ENCODE measurements around the gene RPS6KA2. TPM values are rescaled to one million over a fixed set of nuclear protein-coding genes. Genes with fewer than 3 reads are reported as not detected.

Gene RPS6KA2
- total and polyA plus RNA-seq, 2 experiments from 2014 or later: 45.1 to 49.0 TPM

DNA sequence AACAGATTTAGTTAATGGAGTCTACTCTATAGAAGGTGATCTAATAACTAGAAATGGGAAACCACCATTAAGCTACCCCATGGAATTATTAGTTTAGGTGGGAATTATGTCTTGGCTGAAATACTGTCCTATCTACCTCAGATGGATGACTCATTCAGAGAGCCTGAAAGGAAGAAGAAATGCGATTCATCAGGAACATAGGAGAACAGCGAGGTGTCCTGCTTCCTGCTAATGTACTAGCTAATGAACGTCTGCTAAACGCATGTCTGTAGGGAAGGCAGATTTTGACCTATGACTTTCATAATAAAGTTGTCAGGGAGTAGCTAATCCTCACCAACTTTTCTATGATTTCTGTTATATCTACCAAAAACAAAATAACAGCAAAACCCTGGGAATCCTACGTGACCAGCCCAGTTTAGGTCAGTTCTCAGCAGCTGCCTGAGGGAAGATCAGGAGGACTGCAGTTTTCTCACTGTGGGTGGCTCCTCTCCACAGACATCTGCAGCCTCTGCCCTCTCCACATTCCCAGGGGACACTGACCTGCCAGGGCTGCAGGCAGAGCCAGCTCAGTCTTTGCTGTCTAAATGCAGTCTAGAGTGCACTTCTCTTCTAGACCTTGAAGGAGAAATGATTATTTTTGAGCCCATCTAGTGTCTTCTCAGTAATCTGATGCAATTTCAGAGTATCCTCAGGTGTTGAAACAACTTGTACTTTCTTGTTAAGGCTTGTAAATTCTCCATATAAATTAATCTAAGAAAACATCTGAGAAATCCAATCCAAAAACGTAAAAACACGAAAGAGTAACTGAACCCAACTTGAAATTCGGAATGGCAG, 266.6 kb downstream of the RPS6KA2 start:
- Histone ChIP-seq H2AFZ (no peak overlapping the region), H3K36me3 (ENCODE audit: low read depth) (no peaks in the 10 kb centered on the region), H3F3A (ENCODE audit: insufficient read depth) (peaks cover 8% of the 10 kb centered on the region), H3K4me2 (ENCODE audit: unreplicated experiment) (no peak overlapping the region), H3K9me2 (ENCODE audit: insufficient read depth) (no peaks in the 10 kb centered on the region), H3K79me2 (ENCODE audit: insufficient read depth) (no peaks in the 10 kb centered on the region), H4K20me1 (ENCODE audit: insufficient read depth) (no peaks in the 10 kb centered on the region), H3K27me3 (replicated peaks; ENCODE audit: insufficient read depth) (0 out of 2 replicates have a peak, but pooled peaks cover under 1% of the 10 kb centered on the region), H3K9me3 (ENCODE audit: low read depth) (no peaks in the 10 kb centered on the region), H3K27ac (no peak overlapping the region), H3K4me3 (no peak overlapping the region), H3K4me1 (ENCODE audit: insufficient read depth) (peaks cover 9% of the 10 kb centered on the region), H3K9ac (no peak overlapping the region)
- in situ Hi-C loops (cut with MboI): no loop called here
- 77 to 79% methylated on average over 8 of the region's 8 CpGs for WGBS, 2 experiments (ENCODE audit: low coverage in 1 of 2, low lambda C conversion rate in 2 of 2, missing lambda C conversion rate in 2 of 2)
- peak; percentile 29 for DNase-seq
- TF ChIP-seq EZH2phosphoT487 (IDR thresholded peaks at IDR 0.05; ENCODE audit: insufficient read depth, low read depth) (no peak), EZH2 (IDR thresholded peaks at IDR 0.05; ENCODE audit: insufficient read depth, poor library complexity, severe bottlenecking) (no peak)

MicroRNA genes within 50 kb of the gene (microRNA counts, 767-probe panel; counts per million panel counts)
- microRNA hsa-miR-1913: 447 counts per million, percentile 86 among the panel's probes with 10 or more counts

Small RNAs within 50 kb of the gene (microRNA-seq; reads per million reads assigned to microRNA genes)
- gene MIR1913 (ENCODE audit: borderline number of aligned reads): 2.0 reads per million

Small RNAs within 50 kb of the gene (small RNA-seq; reads per million reads assigned to genes)
- gene MIR1913 (ENCODE audit: low read depth, low replicate concordance): not detected

Other genes with a start within 250 kb of the RPS6KA2 start
- 41.9 and 55.1 TPM in 2 replicates for gene MPC1, start 244.3 kb downstream of the RPS6KA2 start, total RNA-seq (2014; rRNA removed; shearing (Covaris generic))
- 76.1 and 76.2 TPM in 2 replicates for gene MPC1, start 244.3 kb downstream of the RPS6KA2 start, polyA plus RNA-seq (2016; fragmentation: Nextera tagmentation; extraction: Ambion mirVana)
- 0.13 and 2.1 TPM in 2 replicates for gene RAMACL, start 40.6 kb downstream of the RPS6KA2 start, total RNA-seq (2014; rRNA removed; shearing (Covaris generic))
- 0.31 and 0.33 TPM in 2 replicates for gene RAMACL, start 40.6 kb downstream of the RPS6KA2 start, polyA plus RNA-seq (2016; fragmentation: Nextera tagmentation; extraction: Ambion mirVana)

All from GM23248 (cell line).